ENCODE data around the gene LPAR6.

GRCh38 chr13:48457578-48458242 lies 44.8 kb upstream of the LPAR6 start:
- TF ChIP-seq, protein P1, sequence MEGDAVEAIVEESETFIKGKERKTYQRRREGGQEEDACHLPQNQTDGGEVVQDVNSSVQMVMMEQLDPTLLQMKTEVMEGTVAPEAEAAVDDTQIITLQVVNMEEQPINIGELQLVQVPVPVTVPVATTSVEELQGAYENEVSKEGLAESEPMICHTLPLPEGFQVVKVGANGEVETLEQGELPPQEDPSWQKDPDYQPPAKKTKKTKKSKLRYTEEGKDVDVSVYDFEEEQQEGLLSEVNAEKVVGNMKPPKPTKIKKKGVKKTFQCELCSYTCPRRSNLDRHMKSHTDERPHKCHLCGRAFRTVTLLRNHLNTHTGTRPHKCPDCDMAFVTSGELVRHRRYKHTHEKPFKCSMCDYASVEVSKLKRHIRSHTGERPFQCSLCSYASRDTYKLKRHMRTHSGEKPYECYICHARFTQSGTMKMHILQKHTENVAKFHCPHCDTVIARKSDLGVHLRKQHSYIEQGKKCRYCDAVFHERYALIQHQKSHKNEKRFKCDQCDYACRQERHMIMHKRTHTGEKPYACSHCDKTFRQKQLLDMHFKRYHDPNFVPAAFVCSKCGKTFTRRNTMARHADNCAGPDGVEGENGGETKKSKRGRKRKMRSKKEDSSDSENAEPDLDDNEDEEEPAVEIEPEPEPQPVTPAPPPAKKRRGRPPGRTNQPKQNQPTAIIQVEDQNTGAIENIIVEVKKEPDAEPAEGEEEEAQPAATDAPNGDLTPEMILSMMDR (IDR thresholded peaks at IDR 0.05), result no peak
- no peak for TF ChIP-seq POLR2A (IDR thresholded peaks at IDR 0.05)

Data from adrenal gland (tissue), 5 donors.